NCI-H1417 (cell line): ENCODE results near the gene ATP8B3.

Experiments
- DNase-seq, 3 experiments: peaks; one replicate each; lab custom pipeline; 2025; lab: John Stamatoyannopoulos, UW

ATP8B3 gene

DNA sequence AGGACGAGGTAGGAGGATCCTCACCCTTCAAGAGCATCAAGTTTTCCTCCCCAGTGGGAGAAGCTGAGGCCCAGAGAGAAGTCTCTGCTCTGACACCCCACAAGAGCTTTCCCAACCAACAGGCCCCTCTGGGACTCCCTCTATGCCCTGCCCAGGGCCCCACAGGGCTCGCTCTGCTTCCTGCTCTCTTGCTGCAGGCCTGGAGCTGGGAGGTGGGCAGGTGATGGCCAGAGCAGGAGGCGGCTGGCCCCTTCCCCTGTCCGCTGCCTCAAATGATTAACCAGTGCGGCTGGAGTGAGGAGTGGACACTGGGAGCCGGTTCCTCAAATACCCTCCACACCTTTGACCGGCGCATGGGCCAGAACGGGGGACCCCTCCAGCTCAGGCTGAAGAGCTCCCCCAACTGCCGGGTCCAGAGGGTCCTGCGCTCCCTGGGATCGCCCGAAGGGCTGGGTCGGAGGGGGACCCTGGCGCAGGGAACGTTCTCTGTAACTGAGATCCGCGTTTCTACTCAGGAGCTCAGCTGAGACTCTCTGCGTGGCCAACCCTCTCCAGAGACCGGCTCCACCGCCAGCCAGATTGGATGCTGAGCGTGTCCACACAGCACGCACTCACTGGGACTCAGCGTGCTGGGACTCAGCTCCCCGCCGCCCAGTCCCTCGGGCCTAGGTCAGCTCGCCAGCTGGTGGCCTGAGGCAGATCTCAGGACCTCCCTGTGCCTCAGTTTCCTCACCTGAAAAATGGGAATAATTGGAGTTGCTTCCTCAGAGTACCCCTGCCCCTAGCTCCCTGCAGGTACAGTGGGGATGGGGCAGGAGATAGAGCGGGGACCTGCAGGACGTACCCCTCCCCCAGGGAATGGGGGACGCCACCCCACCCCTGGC is 65.4 kb downstream of the ATP8B3 start:
- DNase-seq = peak in 1 of 3 experiments; percentile 35

DNA sequence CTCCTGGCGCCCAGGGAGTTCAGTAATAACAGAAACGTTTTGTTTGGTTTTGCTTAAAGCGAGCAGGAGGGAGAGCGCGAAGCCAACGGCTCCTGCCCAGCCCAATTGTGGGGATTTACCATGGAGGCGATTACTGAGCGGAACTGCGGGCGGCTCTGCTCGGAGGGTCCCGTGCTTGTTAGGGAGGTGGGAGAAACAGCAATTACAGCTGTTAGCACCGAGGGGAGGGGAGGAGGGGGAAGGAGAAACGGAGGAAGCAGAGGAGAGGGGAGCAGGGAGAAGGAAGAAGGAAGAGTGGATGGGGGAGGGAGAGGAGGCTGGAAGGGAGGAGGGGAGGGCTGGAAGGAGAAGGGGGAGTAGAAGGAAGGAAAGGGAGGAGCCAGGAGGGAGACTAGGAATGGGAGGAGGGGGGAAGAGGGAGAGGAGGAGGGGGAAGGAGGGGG is 66.5 kb downstream of the ATP8B3 start:
- peak in 1 of 3 experiments; percentile 22 for DNase-seq

DNA sequence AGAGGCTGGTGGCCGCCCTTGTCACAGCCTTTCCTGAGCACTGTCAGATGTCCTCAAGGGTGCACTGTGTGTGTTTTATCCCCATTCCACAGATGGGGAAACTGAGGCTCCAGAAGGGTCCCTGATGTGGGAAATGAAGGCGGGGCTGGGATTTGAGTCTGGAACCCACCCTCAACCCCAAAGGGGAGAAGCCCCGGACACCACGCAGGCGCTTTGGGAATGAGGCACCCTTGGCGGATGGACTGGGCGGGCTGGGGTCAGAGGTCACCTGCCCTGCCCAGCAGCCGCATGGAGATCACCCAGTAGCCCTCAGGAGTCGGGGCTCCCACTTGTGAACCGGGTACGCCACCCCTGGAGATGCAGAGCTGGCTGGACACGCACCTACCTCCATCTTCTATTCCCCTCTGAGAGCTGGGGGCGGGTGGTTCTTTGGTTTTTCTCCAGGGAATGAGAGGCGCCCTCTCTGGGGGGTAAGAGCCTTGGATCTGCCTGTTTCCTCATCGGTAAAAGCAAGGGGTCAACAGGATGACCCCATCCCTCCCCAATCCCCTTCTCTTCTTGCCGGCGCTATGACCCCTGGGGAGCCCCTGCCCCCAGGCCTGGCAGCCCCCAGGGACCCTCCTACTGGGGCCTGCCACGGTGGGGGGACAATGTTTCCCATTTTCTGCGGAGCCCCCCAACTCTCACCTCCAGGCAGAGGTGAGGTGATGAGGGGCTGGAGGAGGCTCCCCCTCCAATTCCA is 67.1 kb downstream of the ATP8B3 start:
- no peak for DNase-seq

DNA sequence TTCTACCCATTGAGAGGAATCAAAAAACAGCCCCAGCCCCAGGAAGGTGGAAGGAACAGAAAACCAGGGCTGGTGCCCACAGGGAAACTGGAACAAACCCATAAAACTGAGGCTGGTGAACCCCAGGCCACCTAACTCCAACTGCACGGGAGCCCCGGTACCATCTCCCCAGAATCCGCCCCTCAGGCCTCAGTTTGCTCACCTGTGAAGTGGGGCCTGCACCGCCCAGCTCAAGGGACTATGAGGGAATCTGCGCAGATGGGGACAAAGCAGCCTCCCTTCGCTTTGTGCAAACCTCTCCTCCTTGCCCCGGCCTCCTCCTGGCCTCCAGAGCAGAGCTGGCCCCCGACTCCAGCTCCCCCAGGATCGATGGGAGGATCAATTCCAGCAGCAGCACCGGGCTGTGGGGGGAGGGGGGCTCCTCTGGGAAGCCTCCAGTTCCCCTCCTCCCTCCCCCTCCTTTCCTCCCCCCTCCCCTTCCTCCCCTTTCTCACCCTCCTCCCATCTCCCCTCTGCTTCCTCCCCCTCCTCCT is 67.9 kb downstream of the ATP8B3 start:
- no peak for DNase-seq

DNA sequence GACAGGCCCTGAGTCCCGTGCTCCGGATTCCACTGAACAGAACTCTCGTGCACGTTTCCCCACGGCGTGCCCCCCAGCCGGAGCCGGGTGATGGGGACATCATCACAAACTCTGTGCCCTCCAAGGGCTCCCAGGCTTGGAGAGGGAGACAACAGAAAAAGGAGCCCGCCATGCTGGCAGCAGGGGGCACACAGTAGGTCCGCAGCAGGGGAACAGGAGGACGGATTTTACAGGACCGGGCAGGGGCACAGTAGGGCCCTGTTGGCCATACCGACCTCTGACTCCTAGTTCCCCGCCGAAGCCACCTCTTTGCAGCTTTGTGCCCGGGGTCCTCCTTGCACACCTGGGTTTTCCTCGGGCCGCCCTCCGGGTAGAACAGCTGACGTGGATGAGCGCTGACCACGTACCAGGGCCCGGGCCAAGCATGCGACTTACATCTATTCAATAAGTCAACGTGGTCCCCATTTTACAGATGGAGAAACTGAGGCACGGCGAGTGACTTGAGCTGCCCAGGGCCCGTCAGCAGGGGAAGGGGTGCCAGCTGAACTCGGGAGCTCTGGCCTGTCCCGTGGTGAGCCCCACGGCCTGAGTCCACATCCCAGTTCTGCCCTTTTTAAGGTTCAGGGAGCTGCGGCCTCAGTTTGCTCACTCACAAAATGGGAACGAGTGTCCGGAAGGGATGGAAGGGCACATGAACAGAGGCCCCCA is 68.9 kb downstream of the ATP8B3 start:
- no peak for DNase-seq

DNA sequence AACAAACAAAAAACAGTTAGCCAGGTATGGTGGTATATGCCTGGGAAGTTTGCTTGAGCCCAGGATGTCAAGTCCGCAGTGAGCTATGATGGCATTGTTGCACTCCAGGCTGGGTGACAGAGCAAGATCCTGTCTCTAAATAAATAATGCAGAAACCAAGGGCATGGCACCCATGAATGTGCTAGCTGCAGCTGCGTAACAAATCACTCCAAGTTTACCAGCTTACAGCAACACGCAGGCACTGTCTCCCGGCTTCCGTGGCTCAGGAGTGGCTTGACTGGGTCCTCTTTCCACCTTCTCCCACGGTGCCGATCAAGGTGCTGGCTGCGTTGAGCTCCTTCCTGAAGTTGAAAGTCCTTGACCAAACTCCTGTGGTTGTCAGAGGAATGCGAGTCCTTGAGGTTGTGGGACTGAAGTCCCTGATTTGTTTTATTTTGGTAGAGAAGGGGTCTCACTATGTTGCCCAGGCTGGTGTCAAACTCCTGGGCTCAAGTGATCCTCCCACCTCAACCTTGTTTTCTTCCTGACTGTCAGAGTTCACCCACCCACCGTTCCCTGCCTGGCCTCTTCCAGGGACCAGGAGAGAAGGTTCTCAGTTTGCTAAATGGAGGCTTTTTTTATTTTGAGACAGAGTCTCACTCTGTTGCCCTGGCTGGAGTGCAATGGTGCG is 72.0 kb downstream of the ATP8B3 start:
- DNase-seq = no peak

DNA sequence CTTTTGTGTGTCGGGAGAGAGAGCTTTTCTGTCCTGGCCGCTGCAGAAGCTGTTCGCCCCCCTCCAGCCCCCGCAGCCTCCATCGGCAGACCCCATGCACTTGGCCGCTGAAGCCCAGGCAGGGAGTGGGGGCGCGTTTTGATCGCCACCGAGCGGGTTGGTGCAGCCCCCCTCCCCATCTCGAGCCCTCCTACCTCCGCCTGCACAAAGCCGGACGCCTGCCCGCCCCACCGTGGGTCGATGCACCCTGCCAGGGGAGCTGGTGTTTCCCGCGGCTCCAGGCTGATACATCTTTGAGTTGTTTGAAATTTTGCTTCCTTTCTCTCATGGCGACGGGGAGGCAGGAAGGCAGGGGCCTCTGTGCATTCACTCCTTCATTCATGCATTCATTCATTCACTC is 75.1 kb downstream of the ATP8B3 start:
- DNase-seq = no peak

DNA sequence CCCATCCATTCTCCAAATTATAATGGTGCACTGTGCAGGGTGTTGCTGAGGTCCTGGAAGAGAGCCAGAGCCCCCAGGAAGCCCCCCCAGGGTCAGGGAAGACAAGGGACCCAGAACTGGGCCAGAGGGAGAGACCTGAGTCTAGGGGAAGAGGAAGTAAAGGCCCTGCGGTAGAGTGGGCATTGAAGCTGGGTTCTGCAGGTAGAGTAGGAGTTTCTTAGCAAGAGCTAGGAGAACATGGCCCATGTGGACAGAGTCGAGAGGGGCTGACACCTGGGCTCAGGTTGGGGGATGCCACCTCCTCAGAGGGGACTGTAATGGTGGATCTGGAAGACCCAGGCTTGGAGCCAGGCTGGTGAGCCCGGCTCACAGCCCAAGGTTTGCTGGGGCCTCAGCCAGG is 75.8 kb downstream of the ATP8B3 start:
- no peak for DNase-seq

DNA sequence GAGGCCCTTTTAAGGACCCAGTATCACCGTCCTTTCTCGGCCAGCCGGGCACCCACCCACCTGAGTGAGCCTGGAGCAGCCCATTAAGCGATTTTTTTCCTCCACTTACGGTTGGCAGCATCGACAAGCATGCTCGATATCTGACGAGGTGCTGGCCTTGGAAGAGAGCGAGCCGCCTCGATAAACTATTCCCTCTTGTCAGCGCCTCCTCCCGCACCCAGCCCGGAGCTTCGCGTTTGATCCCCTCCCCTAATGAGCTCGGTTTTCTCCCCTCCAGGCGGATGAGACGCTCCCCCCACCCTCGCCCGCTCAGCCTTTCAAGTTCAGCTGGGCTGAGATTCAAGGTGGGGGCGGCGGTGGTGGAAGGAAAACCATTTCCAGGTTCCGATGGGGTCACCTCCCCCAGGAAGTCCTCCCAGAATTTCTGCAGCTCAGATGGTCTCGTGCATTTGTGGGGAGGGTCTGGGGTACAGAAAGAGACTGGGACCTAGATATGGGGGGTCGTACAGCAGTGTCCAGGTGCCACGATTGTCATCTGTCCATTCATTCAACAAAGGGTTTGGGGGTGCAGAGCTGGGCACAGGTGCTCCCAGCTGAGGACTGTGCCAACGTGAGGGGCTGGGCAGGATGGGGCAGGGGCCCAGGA is 77.6 kb downstream of the ATP8B3 start:
- DNase-seq = no peak
